ENCODE results near the gene IL15RA. TPM values are rescaled to one million over a fixed set of nuclear protein-coding genes. Genes with fewer than 3 reads are reported as not detected.

Gene IL15RA
- total and polyA plus RNA-seq, 10 of the 15 experiments (the other 5 are each of a cell fraction or from before 2014, with no cell fraction given): 2.0 to 14.8 (median 12.1) TPM

DNA sequence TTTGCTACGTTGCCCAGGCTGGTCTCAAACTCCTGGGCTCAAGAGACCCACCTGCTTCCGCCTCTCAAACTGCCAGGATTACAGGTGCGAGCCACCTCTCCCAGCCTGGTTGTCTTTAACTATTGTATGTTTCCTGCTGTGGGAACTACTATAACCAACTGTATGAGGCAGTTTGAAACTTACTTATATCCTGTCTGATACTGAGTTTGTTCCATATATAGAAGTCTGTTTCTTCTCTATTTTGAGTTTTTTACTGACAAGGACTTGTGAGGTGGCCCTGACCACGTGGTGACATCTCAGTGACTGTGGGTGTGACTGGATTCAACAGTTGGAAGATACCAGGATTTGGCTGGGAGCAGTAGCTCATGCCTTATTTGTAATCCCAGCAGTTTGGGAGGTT is 73.1 kb downstream of the IL15RA start (continued):
- peak; percentile 88 for TF ChIP-seq CBX5 (IDR thresholded peaks at IDR 0.05; ENCODE audit: low read depth)
- no peak for TF ChIP-seq SMAD5 (IDR thresholded peaks at IDR 0.05; ENCODE audit: low read depth)
- TF ChIP-seq PML (IDR thresholded peaks at IDR 0.05; ENCODE audit: low read length): peak; percentile 59; the same call in 1 of the 2 replicates
- TF ChIP-seq, protein P1, sequence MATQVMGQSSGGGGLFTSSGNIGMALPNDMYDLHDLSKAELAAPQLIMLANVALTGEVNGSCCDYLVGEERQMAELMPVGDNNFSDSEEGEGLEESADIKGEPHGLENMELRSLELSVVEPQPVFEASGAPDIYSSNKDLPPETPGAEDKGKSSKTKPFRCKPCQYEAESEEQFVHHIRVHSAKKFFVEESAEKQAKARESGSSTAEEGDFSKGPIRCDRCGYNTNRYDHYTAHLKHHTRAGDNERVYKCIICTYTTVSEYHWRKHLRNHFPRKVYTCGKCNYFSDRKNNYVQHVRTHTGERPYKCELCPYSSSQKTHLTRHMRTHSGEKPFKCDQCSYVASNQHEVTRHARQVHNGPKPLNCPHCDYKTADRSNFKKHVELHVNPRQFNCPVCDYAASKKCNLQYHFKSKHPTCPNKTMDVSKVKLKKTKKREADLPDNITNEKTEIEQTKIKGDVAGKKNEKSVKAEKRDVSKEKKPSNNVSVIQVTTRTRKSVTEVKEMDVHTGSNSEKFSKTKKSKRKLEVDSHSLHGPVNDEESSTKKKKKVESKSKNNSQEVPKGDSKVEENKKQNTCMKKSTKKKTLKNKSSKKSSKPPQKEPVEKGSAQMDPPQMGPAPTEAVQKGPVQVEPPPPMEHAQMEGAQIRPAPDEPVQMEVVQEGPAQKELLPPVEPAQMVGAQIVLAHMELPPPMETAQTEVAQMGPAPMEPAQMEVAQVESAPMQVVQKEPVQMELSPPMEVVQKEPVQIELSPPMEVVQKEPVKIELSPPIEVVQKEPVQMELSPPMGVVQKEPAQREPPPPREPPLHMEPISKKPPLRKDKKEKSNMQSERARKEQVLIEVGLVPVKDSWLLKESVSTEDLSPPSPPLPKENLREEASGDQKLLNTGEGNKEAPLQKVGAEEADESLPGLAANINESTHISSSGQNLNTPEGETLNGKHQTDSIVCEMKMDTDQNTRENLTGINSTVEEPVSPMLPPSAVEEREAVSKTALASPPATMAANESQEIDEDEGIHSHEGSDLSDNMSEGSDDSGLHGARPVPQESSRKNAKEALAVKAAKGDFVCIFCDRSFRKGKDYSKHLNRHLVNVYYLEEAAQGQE (IDR thresholded peaks at IDR 0.05; ENCODE audit: low read depth, low read length): no peak
- 0 out of 3 replicates have a peak, but pooled peaks have one; percentile 33 for TF ChIP-seq POU2F2 (IDR thresholded peaks at IDR 0.05; ENCODE audit: borderline replicate concordance, low read depth, low read length)
- TF ChIP-seq RBBP5 (conservative IDR thresholded peaks at IDR 0.05): no peak
- no peak for TF ChIP-seq STAT3 (IDR thresholded peaks at IDR 0.05; ENCODE audit: low read depth, low read length)
- no peak for TF ChIP-seq RB1 (IDR thresholded peaks at IDR 0.05; ENCODE audit: borderline replicate concordance)
- no peak for TF ChIP-seq MYB (IDR thresholded peaks at IDR 0.05; ENCODE audit: borderline replicate concordance, low read depth, low read length)
- no peak for TF ChIP-seq POLR2A (IDR thresholded peaks at IDR 0.05; ENCODE audit: low read depth, low read length)
- TF ChIP-seq PAX8 (IDR thresholded peaks at IDR 0.05): no peak
- no peak for TF ChIP-seq JUND (IDR thresholded peaks at IDR 0.05; ENCODE audit: low read depth, low read length)
- 0 out of 2 replicates have a peak, but pooled peaks have one; percentile 41 for TF ChIP-seq GABPA (IDR thresholded peaks at IDR 0.05; ENCODE audit: low read depth)
- TF ChIP-seq NFYA (IDR thresholded peaks at IDR 0.05; ENCODE audit: borderline replicate concordance, low read depth, low read length): no peak
- TF ChIP-seq HCFC1 (IDR thresholded peaks at IDR 0.05; ENCODE audit: low read length): no peak
- TF ChIP-seq, protein P2, sequence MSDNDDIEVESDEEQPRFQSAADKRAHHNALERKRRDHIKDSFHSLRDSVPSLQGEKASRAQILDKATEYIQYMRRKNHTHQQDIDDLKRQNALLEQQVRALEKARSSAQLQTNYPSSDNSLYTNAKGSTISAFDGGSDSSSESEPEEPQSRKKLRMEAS (IDR thresholded peaks at IDR 0.05; ENCODE audit: low read depth, low read length): no peak
- TF ChIP-seq, protein P3, sequence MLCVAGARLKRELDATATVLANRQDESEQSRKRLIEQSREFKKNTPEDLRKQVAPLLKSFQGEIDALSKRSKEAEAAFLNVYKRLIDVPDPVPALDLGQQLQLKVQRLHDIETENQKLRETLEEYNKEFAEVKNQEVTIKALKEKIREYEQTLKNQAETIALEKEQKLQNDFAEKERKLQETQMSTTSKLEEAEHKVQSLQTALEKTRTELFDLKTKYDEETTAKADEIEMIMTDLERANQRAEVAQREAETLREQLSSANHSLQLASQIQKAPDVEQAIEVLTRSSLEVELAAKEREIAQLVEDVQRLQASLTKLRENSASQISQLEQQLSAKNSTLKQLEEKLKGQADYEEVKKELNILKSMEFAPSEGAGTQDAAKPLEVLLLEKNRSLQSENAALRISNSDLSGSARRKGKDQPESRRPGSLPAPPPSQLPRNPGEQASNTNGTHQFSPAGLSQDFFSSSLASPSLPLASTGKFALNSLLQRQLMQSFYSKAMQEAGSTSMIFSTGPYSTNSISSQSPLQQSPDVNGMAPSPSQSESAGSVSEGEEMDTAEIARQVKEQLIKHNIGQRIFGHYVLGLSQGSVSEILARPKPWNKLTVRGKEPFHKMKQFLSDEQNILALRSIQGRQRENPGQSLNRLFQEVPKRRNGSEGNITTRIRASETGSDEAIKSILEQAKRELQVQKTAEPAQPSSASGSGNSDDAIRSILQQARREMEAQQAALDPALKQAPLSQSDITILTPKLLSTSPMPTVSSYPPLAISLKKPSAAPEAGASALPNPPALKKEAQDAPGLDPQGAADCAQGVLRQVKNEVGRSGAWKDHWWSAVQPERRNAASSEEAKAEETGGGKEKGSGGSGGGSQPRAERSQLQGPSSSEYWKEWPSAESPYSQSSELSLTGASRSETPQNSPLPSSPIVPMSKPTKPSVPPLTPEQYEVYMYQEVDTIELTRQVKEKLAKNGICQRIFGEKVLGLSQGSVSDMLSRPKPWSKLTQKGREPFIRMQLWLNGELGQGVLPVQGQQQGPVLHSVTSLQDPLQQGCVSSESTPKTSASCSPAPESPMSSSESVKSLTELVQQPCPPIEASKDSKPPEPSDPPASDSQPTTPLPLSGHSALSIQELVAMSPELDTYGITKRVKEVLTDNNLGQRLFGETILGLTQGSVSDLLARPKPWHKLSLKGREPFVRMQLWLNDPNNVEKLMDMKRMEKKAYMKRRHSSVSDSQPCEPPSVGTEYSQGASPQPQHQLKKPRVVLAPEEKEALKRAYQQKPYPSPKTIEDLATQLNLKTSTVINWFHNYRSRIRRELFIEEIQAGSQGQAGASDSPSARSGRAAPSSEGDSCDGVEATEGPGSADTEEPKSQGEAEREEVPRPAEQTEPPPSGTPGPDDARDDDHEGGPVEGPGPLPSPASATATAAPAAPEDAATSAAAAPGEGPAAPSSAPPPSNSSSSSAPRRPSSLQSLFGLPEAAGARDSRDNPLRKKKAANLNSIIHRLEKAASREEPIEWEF (IDR thresholded peaks at IDR 0.05; ENCODE audit: insufficient replicate concordance, low read depth, low read length): no peak
- TF ChIP-seq RELA (IDR thresholded peaks at IDR 0.05; ENCODE audit: borderline replicate concordance, partially characterized antibody): no peak
- TF ChIP-seq YY1 (IDR thresholded peaks at IDR 0.05; ENCODE audit: low read depth, low read length): no peak
- peak; percentile 90 for TF ChIP-seq NFIC (IDR thresholded peaks at IDR 0.05; ENCODE audit: low read depth, low read length)
- no peak for TF ChIP-seq SMARCA5 (IDR thresholded peaks at IDR 0.05)
- TF ChIP-seq EED (IDR thresholded peaks at IDR 0.05; ENCODE audit: low read depth): peak; percentile 90
- peak; percentile 68; the same call in 1 of the 2 replicates for TF ChIP-seq TCF3 (IDR thresholded peaks at IDR 0.05; ENCODE audit: borderline replicate concordance, insufficient read depth, low read depth, low read length)

Measured in GM12878 (cell line).